ENCODE results near the gene SLC6A20.

SLC6A20 gene

DNA sequence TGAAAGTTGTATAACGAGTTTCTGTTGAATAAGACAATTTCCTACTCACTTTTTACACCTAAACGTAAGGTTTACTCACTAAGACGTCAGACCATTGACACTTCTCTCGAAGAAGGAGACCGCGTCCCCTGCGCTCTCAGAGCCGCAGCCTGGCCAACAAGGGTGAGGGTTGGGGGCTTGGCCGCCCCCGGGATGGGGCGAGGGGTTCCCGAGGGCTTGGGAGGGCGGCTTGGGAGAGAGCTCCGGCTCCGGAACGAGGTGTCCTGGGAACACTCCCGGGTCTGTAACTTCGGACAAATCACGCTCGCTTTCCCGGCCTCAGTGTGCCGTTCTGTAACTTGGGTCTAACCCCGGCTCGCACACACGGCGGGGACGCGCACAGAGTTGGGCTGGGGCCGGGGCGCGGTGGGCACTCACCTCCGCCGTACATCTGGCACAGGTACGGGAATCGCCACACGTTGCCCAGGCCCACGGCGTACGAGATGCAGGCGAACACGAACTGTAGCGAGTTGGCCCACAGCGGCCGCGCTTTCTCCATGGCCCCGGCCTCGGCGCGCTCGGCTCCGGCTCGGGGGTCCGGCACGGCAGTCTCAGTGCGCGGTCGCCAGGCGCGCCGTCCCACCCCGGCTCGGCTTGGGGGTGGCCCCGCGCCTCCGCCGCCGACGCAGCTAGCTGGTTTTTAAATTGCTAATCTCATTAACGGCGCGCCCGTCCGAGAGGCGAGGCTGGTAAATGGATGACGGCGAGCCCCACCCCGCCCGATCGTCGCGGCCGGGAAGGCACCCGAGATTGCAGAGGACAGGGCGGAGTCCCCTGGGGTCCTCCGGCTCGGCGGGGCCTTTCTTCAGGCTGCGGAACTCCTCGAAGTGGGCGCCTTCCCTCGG lies at the start of gene SLC6A20:
Gene SLC6A20, minus strand, starts transcription at position 655 of the 884 bp plus-strand sequence. Its CDS starts 117 bp downstream, at position 538.
- peak; percentile 40 for DNase-seq

DNA sequence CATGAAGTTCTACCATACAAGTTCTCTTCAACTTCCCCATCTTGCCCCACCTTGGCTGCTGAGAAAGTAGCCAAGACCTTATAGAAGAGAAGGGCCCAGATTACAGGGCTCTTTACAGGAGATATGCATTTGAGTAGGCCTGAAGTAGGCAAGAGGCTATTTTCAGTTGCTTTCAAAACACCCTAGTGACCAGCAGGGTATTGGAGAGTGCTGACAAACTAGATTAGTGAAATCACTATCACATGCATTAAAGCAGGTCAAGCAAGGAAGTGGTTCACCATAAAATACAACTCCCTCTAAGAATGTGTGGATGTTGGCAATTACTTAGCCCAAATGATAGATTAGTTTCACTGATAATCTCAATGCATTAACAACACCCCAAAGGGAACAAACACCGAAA lies 48.3 kb upstream of the SLC6A20 start:
- DNase-seq: no peak

DNA sequence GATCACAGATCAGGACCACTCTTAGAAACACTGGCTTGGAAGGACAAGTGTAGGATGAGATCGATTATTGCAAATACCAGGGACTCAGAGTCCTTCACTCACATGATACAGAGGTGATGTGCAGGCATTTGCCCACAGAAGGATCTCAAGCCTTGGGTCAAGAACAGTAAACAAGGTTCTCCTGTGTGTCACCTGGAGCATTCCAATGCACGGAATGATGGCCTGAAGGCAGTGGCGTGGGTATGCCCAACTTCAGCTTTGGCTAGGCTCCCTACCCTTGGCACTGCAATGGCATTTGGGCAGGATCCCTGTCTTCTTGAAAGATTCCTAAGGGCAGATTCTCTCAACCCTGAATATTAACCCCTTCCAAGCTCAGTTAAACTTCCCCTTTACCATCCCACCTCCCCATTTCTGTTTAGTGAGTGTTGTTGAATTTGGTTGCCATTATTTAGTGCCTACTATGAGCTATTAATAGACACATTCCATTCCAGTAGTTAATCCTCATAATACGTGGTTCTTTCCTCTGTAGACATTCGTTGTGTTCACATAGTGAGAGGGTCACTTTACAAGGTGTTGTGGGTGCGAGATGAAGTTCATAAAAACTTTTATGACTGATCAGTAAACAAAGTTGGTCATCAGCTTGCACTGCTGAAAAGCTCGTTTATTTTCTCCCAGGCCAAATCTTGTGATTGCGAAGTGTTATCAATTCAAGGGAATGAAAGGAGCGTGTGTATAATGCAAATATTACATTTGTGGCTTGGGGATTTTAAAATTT lies 46.7 kb upstream of the SLC6A20 start:
- no peak for DNase-seq

DNA sequence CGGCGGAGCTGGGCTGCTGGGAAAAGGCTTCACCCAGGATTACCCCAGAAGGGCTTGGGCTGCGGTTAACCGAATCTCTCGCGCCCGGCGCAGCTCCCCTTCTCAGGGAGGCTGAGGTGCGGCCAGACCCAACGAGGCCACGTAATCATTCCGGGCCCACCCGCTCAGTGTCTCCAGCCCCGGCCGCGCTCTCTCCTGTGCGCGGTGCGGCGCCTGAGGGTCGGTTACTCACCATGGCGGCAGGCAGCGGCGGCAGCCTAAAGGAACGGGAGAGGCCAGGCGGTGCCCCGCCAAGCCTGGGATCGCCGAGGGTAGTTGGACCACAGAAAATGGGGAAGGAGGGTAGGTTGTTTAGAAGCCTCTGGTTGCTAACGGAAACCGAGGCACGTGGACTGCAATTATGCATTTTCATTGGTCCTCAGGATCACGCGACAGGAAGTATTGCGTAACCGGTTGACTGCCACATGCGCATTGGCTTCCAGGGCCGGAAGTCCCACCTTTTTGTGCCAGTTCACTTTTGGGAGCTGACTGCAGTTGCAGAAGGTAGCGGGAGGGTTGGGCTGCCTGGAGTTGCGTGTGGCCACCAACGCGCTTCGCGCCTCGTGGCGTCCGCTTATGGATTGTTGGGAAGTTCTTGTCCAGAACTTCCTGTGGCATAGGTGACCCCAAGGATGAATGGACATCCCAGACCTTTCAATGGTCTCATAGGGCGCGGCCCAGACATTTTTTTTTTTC lies 45.6 kb upstream of the SLC6A20 start, which contains the start of gene LZTFL1:
Gene LZTFL1, minus strand, starts transcription at position 363 of the 735 bp plus-strand sequence. Its CDS starts 128 bp downstream, at position 235.
- DNase-seq: peak; percentile 93

GRCh38 chr3:45841420-45841756 lies 45.1 kb upstream of the SLC6A20 start:
- no peak for DNase-seq

DNA sequence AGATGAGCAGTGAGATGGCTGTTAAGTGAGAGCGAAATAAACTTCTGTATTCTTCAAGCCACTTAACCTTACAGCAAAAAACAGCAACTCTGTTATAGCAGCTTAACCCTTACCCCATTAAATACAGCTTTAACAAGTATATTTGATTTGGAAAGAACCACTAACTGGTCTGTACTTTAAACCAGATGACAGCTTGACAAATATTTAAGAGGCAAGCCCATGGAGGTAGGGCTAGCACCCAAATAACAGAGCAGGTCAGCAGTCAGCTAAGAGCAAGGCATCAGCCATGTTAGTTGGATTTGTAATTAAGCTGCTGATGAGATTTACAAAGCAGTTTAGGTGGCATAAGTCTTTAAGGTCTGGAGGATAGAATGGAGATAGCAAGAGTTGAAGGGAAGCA lies 42.1 kb upstream of the SLC6A20 start:
- no peak for DNase-seq

GRCh38 chr3:45832699-45833098 lies 36.4 kb upstream of the SLC6A20 start:
- DNase-seq: no peak

DNA sequence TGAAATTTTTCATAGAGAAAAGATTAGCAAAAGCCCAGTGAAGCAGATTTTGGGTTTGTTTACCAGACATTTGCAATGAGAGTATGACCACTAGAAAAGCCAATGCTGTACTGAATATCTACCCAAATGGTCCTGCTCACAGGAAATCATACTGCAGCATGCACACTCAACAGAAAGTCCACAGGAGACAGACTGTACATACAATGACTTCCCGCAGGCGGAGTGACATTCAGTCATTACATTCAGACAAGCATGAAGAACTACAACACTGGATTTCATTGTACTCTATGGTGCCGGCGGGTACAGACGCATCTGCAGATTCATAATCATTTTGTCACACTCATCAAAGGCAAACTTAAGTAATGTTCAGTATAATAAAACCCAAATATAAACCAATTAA lies 33.8 kb upstream of the SLC6A20 start:
- DNase-seq: no peak

DNA sequence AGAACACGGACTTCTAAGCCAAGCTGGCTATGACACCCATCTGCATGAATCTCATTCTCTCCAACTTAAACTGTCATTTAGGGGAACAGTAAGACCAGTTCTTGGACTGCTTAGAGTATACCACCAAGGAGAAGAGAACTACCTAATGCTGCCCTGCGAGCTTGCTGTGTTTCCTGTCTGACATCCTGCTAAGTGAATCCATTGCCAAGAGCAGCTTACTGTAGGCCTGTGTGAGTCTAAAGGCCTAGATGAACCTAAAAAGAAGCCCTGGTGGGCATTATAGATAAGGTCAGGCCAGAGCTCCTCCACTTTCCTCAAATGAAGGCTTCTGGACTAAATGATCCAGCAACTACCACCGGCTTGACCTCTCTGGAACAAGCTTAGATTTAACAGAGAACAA lies 30.6 kb upstream of the SLC6A20 start:
- no peak for DNase-seq

GRCh38 chr3:45826321-45826720 lies 30.0 kb upstream of the SLC6A20 start:
- no peak for DNase-seq

DNA sequence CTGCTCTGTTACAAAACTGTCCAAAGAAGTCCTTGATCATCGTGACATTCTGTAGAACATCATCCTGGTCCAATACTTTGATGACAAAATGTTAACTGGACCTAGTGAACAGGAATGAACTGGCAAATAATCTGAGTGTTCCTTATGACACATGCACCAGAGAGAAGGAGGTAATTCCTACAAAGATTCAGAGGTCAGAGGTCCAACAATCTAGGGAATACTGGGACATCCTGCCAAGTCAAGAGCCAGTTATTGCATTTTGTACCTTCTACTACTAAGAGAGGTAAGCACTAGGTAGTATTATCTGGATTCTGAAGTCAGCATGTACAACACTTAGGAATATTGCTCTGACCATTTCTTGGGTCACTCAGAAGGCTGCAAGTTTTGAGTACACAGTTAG lies 24.8 kb upstream of the SLC6A20 start:
- no peak for DNase-seq

- DNase-seq: no peak
Measured at GRCh38 chr3:45819543-45819942, 23.2 kb upstream of the SLC6A20 start.

- DNase-seq: no peak
Measured at GRCh38 chr3:45817831-45818522, 21.6 kb upstream of the SLC6A20 start.

- DNase-seq: no peak
Measured at GRCh38 chr3:45816544-45816943, 20.2 kb upstream of the SLC6A20 start.

- DNase-seq: no peak
Measured at GRCh38 chr3:45814322-45814721, 18.0 kb upstream of the SLC6A20 start.

DNA sequence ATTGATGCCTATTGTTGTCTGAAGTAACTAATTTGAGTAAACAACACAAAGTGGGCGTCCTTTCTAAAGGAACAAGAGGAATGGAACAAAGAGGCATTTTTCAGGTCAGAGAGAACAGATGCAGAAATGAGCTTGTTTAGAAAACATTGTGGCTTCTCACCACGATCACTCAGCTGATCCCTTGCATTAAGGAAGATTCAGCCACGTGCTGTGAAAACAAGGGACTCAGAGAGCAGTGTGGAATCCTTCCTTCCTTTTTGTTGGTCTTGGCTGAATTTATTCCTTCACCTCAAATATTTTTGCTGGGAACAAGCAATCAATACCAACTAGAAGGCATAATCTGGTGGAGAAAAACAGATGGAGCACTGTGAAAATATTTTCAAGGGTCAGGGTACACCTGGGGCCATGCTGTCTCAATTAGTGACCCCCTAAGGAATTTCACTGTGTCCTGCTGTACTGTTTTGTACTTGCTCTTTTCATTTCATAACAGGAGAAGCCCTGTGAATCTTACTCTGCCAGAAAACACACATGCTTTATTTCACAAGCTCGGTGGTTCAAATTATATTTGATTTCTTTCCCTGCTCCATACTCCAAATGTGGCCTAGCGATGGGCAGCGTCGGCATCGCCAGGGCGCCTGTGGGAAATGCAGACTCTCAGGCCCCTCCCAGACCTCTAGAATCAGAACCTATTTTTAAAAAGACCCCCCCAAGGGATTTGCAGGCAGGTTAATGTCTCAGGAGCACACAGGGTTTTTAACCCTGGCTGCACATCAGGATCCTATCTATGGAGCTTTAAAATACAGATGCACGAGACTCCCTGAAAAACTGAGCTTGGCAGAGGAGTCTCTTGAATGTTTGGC lies 11.6 kb upstream of the SLC6A20 start:
- no peak for DNase-seq

GRCh38 chr3:45807133-45807532 lies 10.8 kb upstream of the SLC6A20 start:
- no peak for DNase-seq

DNA sequence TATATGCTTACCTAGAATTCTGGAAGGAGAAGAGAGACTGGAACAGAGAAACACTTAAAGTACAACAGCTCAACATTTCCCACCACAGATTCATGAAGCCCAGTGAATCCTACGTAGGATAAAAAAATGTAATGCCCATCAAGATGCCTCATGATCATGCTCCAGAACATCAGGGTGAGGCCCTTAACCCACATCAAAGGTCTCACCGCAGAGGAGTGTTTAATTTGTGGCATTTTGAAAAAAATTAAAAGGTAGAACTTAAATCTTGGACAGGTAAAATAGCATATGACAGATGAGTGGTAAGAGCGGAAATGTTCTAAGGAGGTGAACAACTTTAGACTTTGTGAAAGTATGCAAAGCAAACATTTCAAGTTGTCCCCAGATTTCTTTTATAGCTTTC lies 9.7 kb upstream of the SLC6A20 start:
- no peak for DNase-seq

DNA sequence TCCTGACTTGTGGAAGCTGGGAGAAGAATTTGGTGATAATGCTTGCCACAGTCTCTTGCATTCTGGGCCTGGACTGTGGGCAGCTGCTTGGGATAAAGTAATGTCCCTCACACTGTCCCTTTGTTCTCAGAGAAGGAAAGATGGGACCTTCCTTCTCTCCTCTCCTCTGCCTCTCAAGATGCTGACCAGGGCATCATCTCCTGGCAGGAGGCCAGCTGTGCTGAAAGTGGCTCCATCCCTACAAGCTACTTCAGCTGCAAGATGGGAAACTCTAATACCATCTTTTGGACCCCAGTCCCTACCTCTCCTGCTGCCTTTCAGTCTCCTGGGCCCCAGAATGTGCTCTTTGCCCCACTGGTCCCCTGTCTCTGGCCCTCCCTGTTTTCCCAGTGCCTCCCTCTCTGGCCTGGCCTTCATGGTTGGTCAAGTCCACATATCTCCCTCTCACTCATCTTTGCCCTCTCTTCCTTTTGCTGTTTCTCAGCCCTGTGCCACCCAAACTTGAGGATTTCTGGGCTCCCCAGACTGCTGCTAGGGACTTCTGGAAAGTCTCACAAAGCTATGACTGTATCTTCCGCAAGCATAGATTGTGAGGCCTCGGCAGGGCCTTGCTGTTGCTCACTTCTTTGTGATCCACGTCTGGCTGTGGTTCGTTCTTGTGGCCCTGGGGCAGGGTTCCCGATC lies 7.1 kb upstream of the SLC6A20 start:
- no peak for DNase-seq

DNA sequence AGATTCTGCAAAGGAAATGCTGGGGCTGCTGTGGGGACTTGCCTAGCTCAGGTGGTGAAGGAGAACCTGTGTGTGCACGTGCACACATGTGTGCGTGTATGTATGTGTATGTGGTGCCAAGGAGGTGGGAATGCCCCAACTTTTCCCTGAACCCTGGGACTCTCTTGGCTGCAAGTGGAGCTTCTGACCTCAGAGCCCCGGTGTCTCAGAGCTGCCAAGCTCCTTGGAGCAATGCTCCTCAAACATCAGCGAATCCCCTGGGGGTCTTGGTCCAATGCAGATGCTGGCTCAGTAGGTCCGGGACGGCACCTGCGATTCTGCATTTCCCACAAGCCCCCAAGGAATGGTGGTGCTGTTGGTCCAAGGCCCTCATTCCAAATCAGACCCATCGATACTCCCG lies 5.8 kb upstream of the SLC6A20 start:
- no peak for DNase-seq

- no peak for DNase-seq
Measured at GRCh38 chr3:45800611-45801010, 4.3 kb upstream of the SLC6A20 start.
